Body of pancreas (tissue), 4 donors: ENCODE data around the gene ACTN2. TPM values are rescaled to one million over a fixed set of nuclear protein-coding genes. Genes with fewer than 3 reads are reported as not detected.

Experiments
- ATAC-seq: fragments of 150-250 bp; one replicate; pipeline ENCODE4 v1.9.1; 2016
- DNase-seq, 4 donors: peaks; one replicate each; pipeline ENCODE4 v3.0.0-alpha.2; 2019
- H3K27ac ChIP-seq, 4 donors: fragments of 200-600 bp; sonication (generic); 1 replicate in 3 of 4; 2 replicates in 1 of 4; pipeline versions ENCODE4 v1.5.1 to v1.6.1; 2016 to 2019; ENCODE audit warnings: mild to moderate bottlenecking in 1 of 4, mixed read lengths in 1 of 4, moderate library complexity in 1 of 4
- H3K27me3 ChIP-seq, 2 donors: fragments of 200-600 bp; sonication (generic); one replicate each; pipeline ENCODE4 v1.6.0; 2016; ENCODE audit warnings: mild to moderate bottlenecking in 1 of 2
- H3K36me3 ChIP-seq, 2 donors: fragments of 200-600 bp; sonication (generic); replicated peaks in 1 of 2; 2 replicates each; pipeline ENCODE4 v1.5.1; 2016; ENCODE audit warnings: low read depth in 2 of 2; ENCODE audit not compliant: insufficient read depth in 1 of 2
- H3K4me1 ChIP-seq: fragments of 200-600 bp; sonication (generic); one replicate; pipeline ENCODE4 v1.6.0; 2016
- H3K4me3 ChIP-seq, 2 donors: fragments of 200-600 bp; sonication (generic); 1 replicate in 1 of 2; 2 replicates in 1 of 2; pipeline ENCODE4 v1.5.1; 2016 to 2019
- H3K9me3 ChIP-seq, 3 donors: fragments of 200-600 bp; sonication (generic); 1 replicate in 2 of 3; 2 replicates in 1 of 3; pipeline ENCODE4 v1.5.1; 2016
- CTCF ChIP-seq, 7 experiments: fragments of 450-650 bp in 4 of 7; fragments of 200-600 bp in 3 of 7; sonication (generic) in 3 of 7; IDR thresholded peaks; one replicate each; pipeline ENCODE4 v1.5.1; 2016 to 2019; ENCODE audit warnings: antibody characterized with exemption in 7 of 7
- POLR2A ChIP-seq, 3 donors: fragments of 450-650 bp; IDR thresholded peaks; one replicate each; pipeline ENCODE4 v1.6.1; 2016; ENCODE audit warnings: antibody characterized with exemption in 3 of 3, mild to moderate bottlenecking in 2 of 3
- WGBS, 2 donors: methylation state at CpG; one replicate each; pipeline ENCODE4 v1.1.5; 2017; 5-methylcytosine and 5-hydroxymethylcytosine counted together
- intact Hi-C: fragments of 100-400 bp; cut with DNase I; formaldehyde crosslinking; loops from one replicate; pipeline ENCODE4 v1.15.1; 2023
- total RNA-seq, 2 donors: library from RNA; depleted of rRNA; stranded (reverse); fragments of >200 nt; gene quantifications; one replicate each; pipeline ENCODE4 v1.1.0, GENCODE V29; 2016

The ACTN2 gene
- total RNA-seq, 2 donors from 2014 or later = 3.0 to 3.1 TPM

GRCh38 chr1:236645016-236645680, 41.2 kb upstream of the ACTN2 start:
- Histone ChIP-seq H3K4me3 (no peak overlapping the region), H3K27me3 (no peaks in the 10 kb centered on the region), H3K9me3 (no peaks in the 10 kb centered on the region), H3K27ac (no peak overlapping the region), H3K36me3 (no peaks in the 10 kb centered on the region), H3K4me1 (no peaks in the 10 kb centered on the region)
- TF ChIP-seq CTCF (IDR thresholded peaks at IDR 0.05) = no peak
- no peak for TF ChIP-seq POLR2A (IDR thresholded peaks at IDR 0.05)
- WGBS, 2 donors = 69% methylated on average over 5 of the region's 5 CpGs
- DNase-seq (no peak), ATAC-seq (peak; percentile 50)
- intact Hi-C loops = no loop called here

- H3K4me3 ChIP-seq = no peak overlapping the region
- WGBS, 2 donors = 45 to 73% methylated on average over 1 of the region's 1 CpG
- DNase-seq (no peak), ATAC-seq (no peak)
- H3K36me3 ChIP-seq = no peaks in the 10 kb centered on the region
- no peak overlapping the region for H3K27ac ChIP-seq
- no peaks in the 10 kb centered on the region for H3K9me3 ChIP-seq
- H3K4me1 ChIP-seq = no peaks in the 10 kb centered on the region
- no peaks in the 10 kb centered on the region for H3K27me3 ChIP-seq
- intact Hi-C loops = no loop called here
- TF ChIP-seq CTCF (IDR thresholded peaks at IDR 0.05) = no peak
- TF ChIP-seq POLR2A (IDR thresholded peaks at IDR 0.05) = no peak
These were observed 31.8 kb upstream of the ACTN2 start for GRCh38 chr1:236654511-236654910.

GRCh38 chr1:236654957-236655356, 31.3 kb upstream of the ACTN2 start:
- 31 to 38% methylated on average over 5 of the region's 5 CpGs for WGBS, 2 donors
- Histone ChIP-seq H3K27me3 (no peaks in the 10 kb centered on the region), H3K27ac (no peak overlapping the region), H3K4me1 (no peaks in the 10 kb centered on the region), H3K9me3 (no peaks in the 10 kb centered on the region), H3K4me3 (no peak overlapping the region), H3K36me3 (no peaks in the 10 kb centered on the region)
- DNase-seq (no peak), ATAC-seq (no peak)
- TF ChIP-seq POLR2A (IDR thresholded peaks at IDR 0.05) = no peak
- TF ChIP-seq CTCF (IDR thresholded peaks at IDR 0.05) = no peak
- intact Hi-C loops = no loop called here

GRCh38 chr1:236657398-236657797, 28.9 kb upstream of the ACTN2 start:
- H3K9me3 ChIP-seq = no peaks in the 10 kb centered on the region
- no peaks in the 10 kb centered on the region for H3K36me3 ChIP-seq
- H3K4me3 ChIP-seq = no peak overlapping the region
- H3K4me1 ChIP-seq = no peaks in the 10 kb centered on the region
- H3K27me3 ChIP-seq = no peaks in the 10 kb centered on the region
- no peak overlapping the region for H3K27ac ChIP-seq
- TF ChIP-seq CTCF (IDR thresholded peaks at IDR 0.05) (no peak), POLR2A (IDR thresholded peaks at IDR 0.05) (no peak)
- DNase-seq = no peak
- no peak for ATAC-seq
- intact Hi-C loops = no loop called here
- WGBS, 2 donors = 84 to 91% methylated on average over 6 to 8 of the region's 8 CpGs
